Measurements from ENCODE around the gene EDIL3.

DNA sequence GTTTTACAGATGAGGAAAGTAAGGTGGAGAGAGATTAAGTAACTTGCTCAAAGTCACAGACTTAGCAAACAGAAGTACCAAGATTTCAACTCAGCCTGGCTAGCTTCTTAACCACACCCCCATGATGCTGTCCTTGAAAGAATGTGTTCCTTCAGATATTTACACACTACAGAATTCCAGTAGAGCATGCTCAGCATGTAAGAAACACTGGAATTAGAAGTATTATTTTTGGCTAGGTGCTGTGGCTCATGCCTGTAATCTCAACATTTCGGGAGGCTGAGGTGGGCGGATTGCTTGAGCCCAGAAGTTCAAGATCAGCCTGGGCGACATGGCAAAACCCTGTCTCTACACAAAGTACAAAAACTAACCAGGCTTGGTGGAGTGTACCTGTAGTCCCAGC, 142.4 kb downstream of the EDIL3 start:
- TF ChIP-seq, protein P1, sequence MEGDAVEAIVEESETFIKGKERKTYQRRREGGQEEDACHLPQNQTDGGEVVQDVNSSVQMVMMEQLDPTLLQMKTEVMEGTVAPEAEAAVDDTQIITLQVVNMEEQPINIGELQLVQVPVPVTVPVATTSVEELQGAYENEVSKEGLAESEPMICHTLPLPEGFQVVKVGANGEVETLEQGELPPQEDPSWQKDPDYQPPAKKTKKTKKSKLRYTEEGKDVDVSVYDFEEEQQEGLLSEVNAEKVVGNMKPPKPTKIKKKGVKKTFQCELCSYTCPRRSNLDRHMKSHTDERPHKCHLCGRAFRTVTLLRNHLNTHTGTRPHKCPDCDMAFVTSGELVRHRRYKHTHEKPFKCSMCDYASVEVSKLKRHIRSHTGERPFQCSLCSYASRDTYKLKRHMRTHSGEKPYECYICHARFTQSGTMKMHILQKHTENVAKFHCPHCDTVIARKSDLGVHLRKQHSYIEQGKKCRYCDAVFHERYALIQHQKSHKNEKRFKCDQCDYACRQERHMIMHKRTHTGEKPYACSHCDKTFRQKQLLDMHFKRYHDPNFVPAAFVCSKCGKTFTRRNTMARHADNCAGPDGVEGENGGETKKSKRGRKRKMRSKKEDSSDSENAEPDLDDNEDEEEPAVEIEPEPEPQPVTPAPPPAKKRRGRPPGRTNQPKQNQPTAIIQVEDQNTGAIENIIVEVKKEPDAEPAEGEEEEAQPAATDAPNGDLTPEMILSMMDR (IDR thresholded peaks at IDR 0.05; ENCODE audit: low read depth, low read length, poor library complexity, severe bottlenecking): no peak
- no peak for TF ChIP-seq EZH2phosphoT487 (IDR thresholded peaks at IDR 0.05; ENCODE audit: borderline replicate concordance, low read length)

All from DOHH2 (cell line).